GM12878 (cell line): ENCODE data around the gene CHN2.

Experiments used
- BCL11A ChIP-seq: IDR thresholded peaks from 2 replicates; pipeline ENCODE4 v1.6.1; 2011; ENCODE audit warnings: low read depth, low read length
- CEBPB ChIP-seq, 2 experiments: fragments of 150-350 bp in 1 of 2; IDR thresholded peaks; 2 replicates each; pipeline ENCODE4 v1.6.1; 2012 to 2014; ENCODE audit warnings: low read depth in 2 of 2, low read length in 2 of 2, borderline replicate concordance in 1 of 2, inconsistent platforms in 1 of 2
- CHD4 ChIP-seq: fragments of 200-600 bp; sonication (generic); IDR thresholded peaks from 2 replicates; pipeline ENCODE4 v1.6.1; 2016; ENCODE audit warnings: mild to moderate bottlenecking
- CTCF ChIP-seq, 3 experiments: IDR thresholded peaks in 2 of 3; conservative IDR thresholded peaks in 1 of 3; 2 replicates each; pipeline ENCODE4 v1.5.1; 2011; ENCODE audit warnings: low read depth in 3 of 3, low read length in 3 of 3, mild to moderate bottlenecking in 3 of 3, control low read depth in 2 of 3, moderate library complexity in 2 of 3, inconsistent platforms in 1 of 3, mixed read lengths in 1 of 3; ENCODE audit not compliant: control insufficient read depth in 2 of 3, insufficient read depth in 1 of 3; ENCODE audit errors: extremely low read depth in 1 of 3
- ELK1 ChIP-seq: IDR thresholded peaks from 2 replicates; pipeline ENCODE4 v1.6.1; 2012; ENCODE audit warnings: low read depth, low read length, improper control_type of control experiment
- ETV6 ChIP-seq, 2 experiments: fragments of 450-650 bp in 1 of 2; IDR thresholded peaks in 1 of 2; conservative IDR thresholded peaks in 1 of 2; 2 replicates each; pipeline ENCODE4 v1.6.1; 2014; ENCODE audit warnings: antibody characterized with exemption in 1 of 2, borderline replicate concordance in 1 of 2, low read depth in 1 of 2, mild to moderate bottlenecking in 1 of 2, moderate library complexity in 1 of 2
- EZH2 ChIP-seq: IDR thresholded peaks from 2 replicates; pipeline ENCODE4 v1.6.1; 2012; ENCODE audit warnings: low read depth, mild to moderate bottlenecking, control low read depth, inconsistent platforms, low read length, borderline replicate concordance; ENCODE audit not compliant: control insufficient read depth
- POLR2A ChIP-seq: IDR thresholded peaks from 2 replicates; pipeline ENCODE4 v1.6.1; 2011; ENCODE audit warnings: low read depth, mild to moderate bottlenecking, low read length
- SIX5 ChIP-seq: IDR thresholded peaks from 2 replicates; pipeline ENCODE4 v1.6.1; 2011; ENCODE audit warnings: mild to moderate bottlenecking, low read depth, low read length, moderate library complexity; ENCODE audit not compliant: severe bottlenecking
- TAF1 ChIP-seq: IDR thresholded peaks from 2 replicates; pipeline ENCODE4 v1.6.1; 2011; ENCODE audit warnings: mild to moderate bottlenecking, low read depth, low read length, borderline replicate concordance
- YY1 ChIP-seq: IDR thresholded peaks from 2 replicates; pipeline ENCODE4 v1.6.1; 2011; ENCODE audit warnings: low read depth, mild to moderate bottlenecking, low read length
- ZNF274 ChIP-seq: IDR thresholded peaks from one replicate; pipeline ENCODE4 v1.8.0; 2011; ENCODE audit not compliant: insufficient read length, insufficient read depth

- TF ChIP-seq POLR2A (no peak), CTCF (IDR thresholded peaks at IDR 0.05 in 2 of 3, conservative IDR thresholded peaks at IDR 0.05 in 1 of 3; ENCODE audit: control insufficient read depth in 2 of 3, extremely low read depth in 1 of 3, insufficient read depth in 1 of 3, low read depth in 3 of 3, low read length in 3 of 3) (no peak), CHD4 (no peak), BCL11A (no peak), ELK1 (no peak), TAF1 (no peak), YY1 (no peak), EZH2 (no peak), CEBPB (IDR thresholded peaks at IDR 0.05; ENCODE audit: borderline replicate concordance in 1 of 2, low read depth in 2 of 2, low read length in 2 of 2) (no peak), ZNF274 (no peak), ETV6 (conservative IDR thresholded peaks at IDR 0.05 in 1 of 2, IDR thresholded peaks at IDR 0.05 in 1 of 2; ENCODE audit: borderline replicate concordance in 1 of 2, low read depth in 1 of 2) (no peak), SIX5 (no peak)
Observed at GRCh38 chr7:29231671-29232232, 37.2 kb downstream of the CHN2 start.
